Activated naive CD8-positive, alpha-beta T cell treated with anti-CD3 and anti-CD28 coated beads, Interleukin-2, amount 50 U/mL, for 16 hours (primary cell): ENCODE measurements around the gene ASB2.

ENCODE experiments used
- DNase-seq: peaks from one replicate; pipeline ENCODE4 v3.0.0-alpha.2; 2020; ENCODE audit warnings: low read depth, low spot score

ASB2 gene

GRCh38 chr14:93950948-93951634, 25.3 kb downstream of the ASB2 start:
- DNase-seq: no peak

GRCh38 chr14:93949511-93950075, 26.8 kb downstream of the ASB2 start:
- no peak for DNase-seq

- no peak for DNase-seq
Observed at GRCh38 chr14:93947282-93947681, 29.1 kb downstream of the ASB2 start.

GRCh38 chr14:93946541-93947090, 29.8 kb downstream of the ASB2 start:
- DNase-seq: no peak

- no peak for DNase-seq
Observed at GRCh38 chr14:93946104-93946503, 30.3 kb downstream of the ASB2 start.

- no peak for DNase-seq
Observed at GRCh38 chr14:93945070-93945399, 31.3 kb downstream of the ASB2 start.

- DNase-seq: no peak
Observed at GRCh38 chr14:93944348-93945069, 31.9 kb downstream of the ASB2 start.

GRCh38 chr14:93943930-93944329, 32.4 kb downstream of the ASB2 start:
- DNase-seq: no peak

GRCh38 chr14:93943052-93943451, 33.3 kb downstream of the ASB2 start:
- no peak for DNase-seq

- no peak for DNase-seq
Observed at GRCh38 chr14:93941293-93941910, 35.0 kb downstream of the ASB2 start.

- no peak for DNase-seq
Observed at GRCh38 chr14:93940437-93940836, 35.9 kb downstream of the ASB2 start.

- peak; percentile 87 for DNase-seq
Observed at GRCh38 chr14:93939304-93940229, 36.8 kb downstream of the ASB2 start.

GRCh38 chr14:93938751-93939303, 37.5 kb downstream of the ASB2 start:
- no peak for DNase-seq

GRCh38 chr14:93937519-93937918, 38.9 kb downstream of the ASB2 start:
- DNase-seq: no peak

GRCh38 chr14:93936926-93937325, 39.4 kb downstream of the ASB2 start:
- no peak for DNase-seq

GRCh38 chr14:93936245-93936644, 40.1 kb downstream of the ASB2 start:
- no peak for DNase-seq

- no peak for DNase-seq
Observed at GRCh38 chr14:93935213-93935612, 41.2 kb downstream of the ASB2 start.

GRCh38 chr14:93932642-93933041, 43.7 kb downstream of the ASB2 start:
- no peak for DNase-seq

GRCh38 chr14:93930989-93931307, 45.4 kb downstream of the ASB2 start:
- DNase-seq: no peak

GRCh38 chr14:93930296-93930988, 45.9 kb downstream of the ASB2 start:
- no peak for DNase-seq

- no peak for DNase-seq
Observed at GRCh38 chr14:93929657-93930056, 46.7 kb downstream of the ASB2 start.
